Measurements from ENCODE around the gene PIK3R1. TPM values are rescaled to one million over a fixed set of nuclear protein-coding genes. Genes with fewer than 3 reads are reported as not detected.

PIK3R1 gene
- total and polyA plus RNA-seq, 2 of the 4 experiments (the other 2 are of a cell fraction), result 2.4 to 9.3 TPM

- Histone ChIP-seq H2BK15ac (ENCODE audit: low read depth, low read length) (no peak overlapping the region), H3K4me3 (ENCODE audit: insufficient read depth, low read depth, low read length) (no peak overlapping the region), H3K9me3 (ENCODE audit: control insufficient read depth, insufficient read depth, low read length) (no peaks in the 10 kb centered on the region), H4K5ac (ENCODE audit: low read depth, low read length) (no peak overlapping the region), H2BK5ac (ENCODE audit: low read depth, low read length, poor library complexity, severe bottlenecking) (no peak overlapping the region), H3K9me1 (ENCODE audit: insufficient read depth, low read length) (peaks cover 8% of the 10 kb centered on the region), H4K91ac (ENCODE audit: insufficient read depth, low read depth, low read length) (no peak overlapping the region), H3K36me3 (ENCODE audit: control insufficient read depth, insufficient read depth, low read length) (no peaks in the 10 kb centered on the region), H2AFZ (replicated peaks; ENCODE audit: low read length, poor library complexity) (no peak overlapping the region), H2AK5ac (ENCODE audit: low read depth, low read length) (no peak overlapping the region), H3K14ac (replicated peaks; ENCODE audit: low read depth, low read length) (no peak overlapping the region), H3K79me1 (ENCODE audit: low read depth in 1 of 2, low read length in 2 of 2) (no peaks in the 10 kb centered on the region), H3K27me3 (ENCODE audit: control insufficient read depth, insufficient read depth, low read length) (no peaks in the 10 kb centered on the region; the same call in 1 of the 2 replicates), H2BK120ac (ENCODE audit: low read depth, low read length) (no peak overlapping the region), H2AK9ac (replicated peaks; ENCODE audit: low read depth, low read length, poor library complexity) (no peak overlapping the region), H3K56ac (ENCODE audit: extremely low read depth, insufficient read depth, low read length) (no peak overlapping the region), H4K8ac (ENCODE audit: low read depth in 2 of 2, low read length in 2 of 2) (no peak overlapping the region), H3K4me2 (ENCODE audit: low read depth, low read length) (no peak overlapping the region), H3K9ac (ENCODE audit: low read depth, low read length) (no peak overlapping the region), H2BK20ac (ENCODE audit: low read depth, low read length) (no peak overlapping the region), H3K4me1 (ENCODE audit: control insufficient read depth, insufficient read depth, low read length) (peaks cover 5% of the 10 kb centered on the region), H3K4ac (ENCODE audit: low read depth, low read length) (no peak overlapping the region), H4K20me1 (ENCODE audit: insufficient read depth, low read length) (no peaks in the 10 kb centered on the region), H3K27ac (ENCODE audit: insufficient read depth, low read length) (no peak overlapping the region), H3K23ac (ENCODE audit: low read depth, low read length) (no peak overlapping the region), H3K18ac (ENCODE audit: low read depth, low read length) (no peak overlapping the region)
- ATAC-seq (ENCODE audit: low read depth) (no peak), DNase-seq (no peak)
- ChIA-PET POLR2A (ENCODE audit: unreplicated experiment) (no interaction called here), CTCF (interaction anchor here (0.7 kb wide), 1 partner anchor 8 kb away, joined by 4 read pairs; no protein-coding TSS in a partner anchor)
- BruUV-seq (replicated peaks), result no TSS peak
- dilution Hi-C loops (cut with HindIII; ENCODE audit: low sequenced_read_pairs, unreplicated experiment), result no loop called here
- intact Hi-C loops (cut with micrococcal nuclease), result no loop called here
- in situ Hi-C loops (cut with MboI; ENCODE audit: low sequenced_read_pairs), result no loop called here
- WGBS, 2 experiments (ENCODE audit: extremely low coverage in 2 of 2, insufficient read length in 1 of 2), result 75% methylated on average over 2 of the region's 6 CpGs; no CpG with 5 or more reads in 1 of the 2 experiments
- TF ChIP-seq CEBPB (IDR thresholded peaks at IDR 0.05; ENCODE audit: low read depth, low read length) (peak; percentile 94), RCOR1 (IDR thresholded peaks at IDR 0.05; ENCODE audit: insufficient replicate concordance, low read length) (no peak)
Observed at GRCh38 chr5:68329554-68330255, 114.1 kb downstream of the PIK3R1 start.
